NCI-H2196 (cell line): Measurements from ENCODE around the gene AFF1.

Experiments used
- DNase-seq: peaks from one replicate; lab custom pipeline; 2025; ENCODE audit not compliant: unreplicated experiment; lab: John Stamatoyannopoulos, UW

The AFF1 gene

GRCh38 chr4:86934771-86935565 is at the start of gene AFF1:
Gene AFF1, plus strand, starts transcription at chr4:86935011. Its CDS starts 13,523 bp downstream, at chr4:86948534.
- DNase-seq, result peak; percentile 76

GRCh38 chr4:86890790-86891189 is 44.0 kb upstream of the AFF1 start:
- DNase-seq, result no peak

- DNase-seq, result peak; percentile 15
Measured at GRCh38 chr4:86891762-86892635, 42.8 kb upstream of the AFF1 start, which contains the start of gene C4orf36. Gene C4orf36, minus strand, starts transcription at chr4:86892422. Its CDS starts 902 bp downstream, at chr4:86891520.

GRCh38 chr4:86892636-86892960 is 42.2 kb upstream of the AFF1 start:
- no peak for DNase-seq

- no peak for DNase-seq
Measured at GRCh38 chr4:86893136-86893535, 41.7 kb upstream of the AFF1 start.

- no peak for DNase-seq
Measured at GRCh38 chr4:86894455-86894854, 40.4 kb upstream of the AFF1 start.

GRCh38 chr4:86895692-86896488 is 38.9 kb upstream of the AFF1 start:
- DNase-seq, result peak; percentile 39

- DNase-seq, result no peak
Measured at GRCh38 chr4:86896596-86896995, 38.2 kb upstream of the AFF1 start.

GRCh38 chr4:86898562-86898961 is 36.2 kb upstream of the AFF1 start:
- DNase-seq, result peak; percentile 6

- DNase-seq, result no peak
Measured at GRCh38 chr4:86901864-86902263, 32.9 kb upstream of the AFF1 start.

- DNase-seq, result no peak
Measured at GRCh38 chr4:86908251-86908657, 26.6 kb upstream of the AFF1 start.

- no peak for DNase-seq
Measured at GRCh38 chr4:86909546-86910295, 25.1 kb upstream of the AFF1 start.

- no peak for DNase-seq
Measured at GRCh38 chr4:86910369-86910768, 24.4 kb upstream of the AFF1 start.

- DNase-seq, result no peak
Measured at GRCh38 chr4:86910820-86911684, 23.8 kb upstream of the AFF1 start.

GRCh38 chr4:86916392-86916791 is 18.4 kb upstream of the AFF1 start:
- DNase-seq, result no peak

GRCh38 chr4:86917212-86918039 is 17.4 kb upstream of the AFF1 start:
- DNase-seq, result no peak

- no peak for DNase-seq
Measured at GRCh38 chr4:86918539-86919072, 16.2 kb upstream of the AFF1 start.

- DNase-seq, result no peak
Measured at GRCh38 chr4:86919561-86920223, 15.1 kb upstream of the AFF1 start.
